Stimulated activated CD4-positive, alpha-beta T cell treated with anti-CD3 and anti-CD28 coated beads, Interleukin-1b, Interleukin-23, amount 100 ng/mL, for 1 hour (primary cell): Measurements from ENCODE around the gene SPACDR.
"Not testable (repeated sequence)": the region's sequence is repeated elsewhere in the genome, so short reads cannot be mapped to it uniquely, and the experiment has no call there.

Experiments
- DNase-seq, 2 donors: peaks; one replicate each; pipeline ENCODE4 v3.0.0-alpha.2; 2020; ENCODE audit warnings: low read depth in 2 of 2

Gene SPACDR, protein sequence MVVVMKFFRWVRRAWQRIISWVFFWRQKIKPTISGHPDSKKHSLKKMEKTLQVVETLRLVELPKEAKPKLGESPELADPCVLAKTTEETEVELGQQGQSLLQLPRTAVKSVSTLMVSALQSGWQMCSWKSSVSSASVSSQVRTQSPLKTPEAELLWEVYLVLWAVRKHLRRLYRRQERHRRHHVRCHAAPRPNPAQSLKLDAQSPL

DNA sequence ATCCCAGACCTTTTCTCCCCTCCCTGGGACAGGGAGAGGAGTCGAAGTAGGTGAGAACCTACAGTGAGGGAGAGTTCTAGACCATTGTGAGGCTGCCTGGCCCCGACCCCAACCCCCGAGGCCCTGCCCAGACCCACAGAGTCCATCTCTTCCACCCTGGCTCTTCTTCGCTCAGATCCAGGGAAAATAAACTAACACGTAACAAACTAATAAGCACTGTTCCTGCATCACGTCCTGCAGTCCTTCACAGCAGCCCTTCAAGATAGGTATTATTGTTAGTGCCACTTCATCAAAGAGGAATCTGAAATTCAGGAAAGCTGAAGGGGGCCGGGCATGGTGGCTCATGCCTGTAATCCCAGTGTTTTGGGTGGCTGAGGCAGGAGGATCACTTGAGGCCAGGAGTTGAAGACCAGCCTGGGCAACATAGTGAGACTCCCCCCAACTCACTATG lies at the start of gene SPACDR:
Gene SPACDR (minus strand): TSS at position 51 of the 451 bp plus-strand sequence. CDS start 235 bp downstream, outside the sequence.
- DNase-seq: no peak

DNA sequence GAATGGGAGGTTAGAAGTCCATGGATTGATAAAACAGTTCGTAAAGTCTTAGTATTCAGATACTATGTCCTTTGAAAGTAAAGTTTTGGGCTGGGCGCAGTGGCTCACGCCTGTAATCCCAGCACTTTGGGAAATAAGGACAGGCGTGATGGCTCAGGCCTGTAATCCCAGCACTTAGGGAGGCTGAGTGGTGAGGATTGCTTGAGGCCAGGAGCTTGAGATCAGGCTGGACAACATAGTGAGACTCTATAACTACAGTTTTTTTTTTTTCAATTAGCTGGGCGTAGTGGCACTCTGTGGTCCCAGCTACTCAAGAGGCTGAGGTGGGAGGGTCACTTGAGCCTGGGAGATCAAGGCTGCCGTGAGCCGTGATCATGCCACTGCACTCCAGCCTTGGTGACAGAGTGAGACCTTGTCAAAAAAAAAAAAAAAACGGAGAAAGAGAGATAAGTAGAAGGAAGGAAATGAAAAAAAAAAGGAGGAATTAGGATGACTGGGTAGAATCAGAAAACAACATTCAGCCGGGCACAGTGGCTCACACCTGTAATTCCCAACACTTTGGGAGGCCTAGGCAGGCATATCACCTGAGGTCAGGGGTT lies 49.3 kb upstream of the SPACDR start:
- no peak for DNase-seq

DNA sequence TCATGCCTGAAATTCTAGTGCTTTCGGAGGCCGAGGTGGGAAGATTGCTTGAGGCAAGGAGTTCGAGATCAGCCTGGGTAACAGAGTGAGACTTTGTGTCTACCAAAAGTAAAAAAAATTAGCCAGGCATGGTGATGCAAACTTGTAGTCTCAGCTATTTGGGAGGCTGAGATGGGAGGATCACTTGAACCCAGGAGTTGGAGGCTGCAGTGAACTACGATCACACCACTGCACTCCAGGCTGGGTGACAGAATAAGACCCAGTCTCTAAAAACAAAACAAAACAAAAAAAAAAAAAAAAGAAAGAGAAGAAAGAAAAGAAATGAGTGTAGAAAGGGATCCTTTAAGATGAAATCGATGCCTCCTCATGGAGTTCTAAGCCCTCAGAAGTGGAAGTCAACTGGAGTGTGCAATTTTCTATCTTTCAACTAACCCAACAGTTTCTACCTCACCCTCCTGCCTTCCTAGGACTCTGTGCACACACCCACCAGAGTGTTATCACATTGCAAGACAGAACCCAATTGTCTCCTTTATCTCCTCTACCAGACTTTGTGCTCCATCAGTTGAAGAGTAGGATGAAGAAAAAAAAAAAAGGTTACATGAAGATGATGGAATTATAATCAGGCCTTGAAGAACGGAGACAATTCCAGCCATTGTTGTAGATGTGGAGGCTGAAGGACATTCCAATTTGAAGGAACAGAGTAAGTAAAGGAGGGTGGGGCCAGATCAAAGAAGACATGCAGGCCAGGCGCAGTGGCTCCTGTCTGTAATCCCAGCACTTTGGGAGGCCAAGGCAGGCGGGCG lies 46.6 kb upstream of the SPACDR start:
- no peak for DNase-seq

DNA sequence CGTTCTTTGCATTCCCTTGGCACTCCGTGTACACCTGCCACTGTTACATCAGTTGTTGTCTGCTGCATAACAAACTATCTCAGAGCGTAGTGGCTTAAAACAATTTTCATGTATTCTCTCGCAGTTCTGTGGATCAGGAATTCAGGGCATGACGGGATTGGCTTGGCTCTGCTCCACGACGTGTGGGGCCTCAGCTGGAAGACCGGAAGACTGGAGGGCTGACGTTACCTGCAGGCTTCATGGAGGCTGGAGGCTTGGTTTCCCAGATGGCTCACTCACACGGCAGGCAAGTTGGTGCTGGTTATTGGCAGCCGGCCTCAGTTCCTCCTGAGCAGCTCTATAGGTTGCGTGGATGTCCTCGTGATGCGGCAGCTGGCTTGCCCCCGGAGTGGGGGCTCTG lies 45.2 kb upstream of the SPACDR start:
- DNase-seq: no peak

DNA sequence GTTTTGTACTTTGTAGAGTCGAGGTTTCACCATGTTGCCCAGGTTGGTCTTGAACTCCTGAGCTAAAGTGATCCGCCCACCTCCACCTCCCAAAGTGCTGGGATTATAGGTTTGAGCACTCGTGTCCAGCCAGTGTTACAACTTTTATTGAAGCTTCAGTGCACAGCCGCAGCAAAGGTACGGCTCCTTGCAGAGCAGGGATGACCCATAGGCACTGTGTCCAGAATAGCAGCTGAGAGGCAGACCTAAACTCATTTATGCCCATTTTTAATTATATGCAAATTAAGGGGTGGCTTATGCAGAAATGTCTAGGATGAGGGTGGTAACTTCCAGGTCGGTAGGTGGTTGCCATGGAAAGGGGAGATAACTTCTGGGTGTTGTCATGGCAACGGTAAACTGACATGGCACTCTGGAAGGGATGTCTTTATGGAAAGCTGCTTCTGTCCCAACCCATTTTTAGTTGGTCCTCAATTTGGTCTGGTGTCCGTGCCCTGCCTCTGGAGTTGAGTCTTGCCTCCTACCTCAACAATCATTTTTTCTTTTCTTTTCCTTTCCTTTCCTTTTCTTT lies 42.4 kb upstream of the SPACDR start:
- DNase-seq: no peak

DNA sequence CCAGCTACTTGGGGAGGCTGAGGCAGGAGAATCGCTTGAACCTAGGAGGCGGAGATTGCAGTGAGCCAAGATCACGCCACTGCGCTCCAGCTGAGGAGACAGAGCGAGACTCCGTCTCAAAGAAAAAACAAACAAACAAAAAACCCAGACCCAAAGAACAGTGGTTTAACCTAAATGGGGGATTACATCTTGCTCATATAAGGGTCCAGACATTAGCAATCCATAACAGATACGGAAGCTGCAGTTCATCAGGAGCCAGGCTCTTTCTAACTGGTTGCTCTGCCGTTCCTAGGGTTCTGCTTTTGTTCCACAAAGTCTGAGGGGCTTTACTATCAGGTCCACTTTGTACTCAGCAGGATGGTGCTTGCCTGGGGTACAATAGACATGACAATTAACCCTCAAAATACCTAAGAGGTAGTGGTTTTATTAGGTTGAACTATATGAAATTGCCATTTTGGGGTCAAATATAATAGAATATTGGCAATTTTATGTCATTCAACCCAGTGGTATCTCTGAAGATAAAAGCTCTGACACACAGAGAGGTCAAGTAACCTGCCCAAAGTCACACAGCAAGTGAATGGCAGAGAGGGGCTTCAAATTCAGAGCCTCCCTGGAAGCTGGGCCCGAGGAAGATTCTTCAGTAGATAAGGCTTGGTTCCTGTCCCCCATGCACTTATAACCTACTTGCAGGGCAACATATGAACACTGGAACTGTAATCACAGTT lies 41.0 kb upstream of the SPACDR start:
- no peak for DNase-seq

DNA sequence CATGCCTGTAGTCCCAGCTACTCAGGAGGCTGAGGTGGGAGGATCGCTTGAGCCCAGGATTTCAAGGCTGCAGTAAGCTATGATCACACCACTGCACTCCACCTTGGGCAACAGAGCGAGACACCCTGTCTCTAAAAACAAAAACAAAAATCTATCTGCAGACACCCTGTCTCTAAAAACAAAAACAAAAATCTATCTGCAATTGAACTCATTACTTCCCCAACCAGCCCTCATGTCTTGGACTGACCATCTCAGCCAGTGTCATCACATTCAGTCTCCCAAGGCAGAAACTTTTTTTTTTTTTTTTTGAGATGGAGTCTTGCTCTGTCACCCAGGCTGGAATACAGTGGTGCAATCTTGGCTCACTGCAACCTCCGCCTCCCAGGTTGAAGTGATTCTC lies 40.0 kb upstream of the SPACDR start:
- DNase-seq: not testable (repeated sequence)

DNA sequence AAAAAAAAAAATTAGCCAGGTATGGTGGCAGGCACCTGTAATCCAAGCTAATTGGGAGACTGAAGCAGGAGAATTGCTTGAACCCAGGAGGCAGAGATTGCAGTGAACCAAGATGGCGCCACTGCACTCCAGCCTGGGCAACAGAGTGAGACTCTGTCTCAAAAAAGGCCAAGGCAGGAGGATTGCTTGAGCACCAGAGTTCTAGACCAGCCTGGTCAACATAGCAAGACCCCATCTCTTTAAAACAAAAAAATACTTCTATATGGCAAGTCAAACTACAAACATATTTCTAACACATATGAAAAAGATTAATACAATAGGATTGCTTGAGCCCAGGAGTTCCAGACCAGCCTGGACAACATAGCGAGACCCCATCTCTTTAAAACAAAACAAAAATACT lies 36.7 kb upstream of the SPACDR start:
- not testable (repeated sequence) for DNase-seq

DNA sequence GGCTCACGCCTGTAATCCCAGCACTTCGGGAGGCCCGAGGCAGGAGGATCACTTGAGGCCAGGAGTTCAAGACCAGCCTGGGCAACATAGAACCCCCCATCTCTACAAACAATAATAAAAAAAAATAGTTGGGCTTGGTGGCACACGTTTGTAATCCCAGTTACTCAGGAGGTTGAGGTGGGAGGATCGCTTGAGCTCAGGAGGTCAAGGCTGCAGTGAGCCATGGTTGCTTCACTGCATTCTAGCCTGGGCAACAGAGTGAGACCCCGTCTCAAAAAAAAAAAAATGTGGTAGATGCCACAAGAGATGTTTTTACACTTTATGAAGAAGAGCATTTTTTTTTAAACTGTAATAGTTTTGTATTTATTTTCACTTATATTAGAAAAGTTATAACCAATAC lies 32.4 kb upstream of the SPACDR start:
- DNase-seq: no peak

DNA sequence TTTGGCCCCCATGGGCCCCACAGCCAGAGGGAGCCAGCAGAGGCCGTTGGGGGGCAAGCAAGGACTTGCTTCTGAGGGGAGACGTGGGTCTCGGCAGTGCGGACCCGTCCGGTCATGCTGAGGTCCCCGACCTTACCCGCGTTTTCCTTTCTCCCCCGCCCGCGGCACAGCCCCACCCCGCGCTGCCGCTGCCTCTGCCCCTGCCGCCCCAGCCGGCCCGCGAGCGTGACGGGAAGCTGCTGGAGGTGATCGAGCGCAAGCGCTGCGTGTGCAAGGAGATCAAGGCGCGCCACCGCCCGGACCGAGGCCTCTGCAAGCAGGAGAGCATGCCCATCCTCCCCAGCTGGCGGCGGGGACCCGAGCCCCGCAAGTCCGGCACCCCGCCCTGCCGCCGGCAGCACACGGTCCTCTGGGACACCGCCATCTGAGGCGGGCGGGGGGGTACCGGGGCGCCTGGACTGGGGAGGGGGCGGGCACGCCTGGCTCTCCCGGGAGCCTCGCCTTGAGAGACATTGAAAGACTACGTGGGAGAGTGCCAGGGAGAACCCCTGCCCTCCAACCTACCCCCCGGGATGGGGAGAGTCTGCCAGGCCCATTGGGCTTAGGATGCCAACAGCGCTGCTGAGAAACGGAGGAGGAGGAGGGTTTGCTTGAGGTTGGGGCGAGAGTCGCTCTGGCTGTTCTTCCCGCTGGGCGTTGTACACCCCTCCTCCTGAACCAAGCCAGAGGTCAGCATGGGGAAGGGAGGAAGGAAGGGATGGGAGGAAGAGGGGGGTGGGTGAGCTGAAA lies 29.6 kb upstream of the SPACDR start:
- peak in 1 of 2 donors; percentile 33 for DNase-seq

DNA sequence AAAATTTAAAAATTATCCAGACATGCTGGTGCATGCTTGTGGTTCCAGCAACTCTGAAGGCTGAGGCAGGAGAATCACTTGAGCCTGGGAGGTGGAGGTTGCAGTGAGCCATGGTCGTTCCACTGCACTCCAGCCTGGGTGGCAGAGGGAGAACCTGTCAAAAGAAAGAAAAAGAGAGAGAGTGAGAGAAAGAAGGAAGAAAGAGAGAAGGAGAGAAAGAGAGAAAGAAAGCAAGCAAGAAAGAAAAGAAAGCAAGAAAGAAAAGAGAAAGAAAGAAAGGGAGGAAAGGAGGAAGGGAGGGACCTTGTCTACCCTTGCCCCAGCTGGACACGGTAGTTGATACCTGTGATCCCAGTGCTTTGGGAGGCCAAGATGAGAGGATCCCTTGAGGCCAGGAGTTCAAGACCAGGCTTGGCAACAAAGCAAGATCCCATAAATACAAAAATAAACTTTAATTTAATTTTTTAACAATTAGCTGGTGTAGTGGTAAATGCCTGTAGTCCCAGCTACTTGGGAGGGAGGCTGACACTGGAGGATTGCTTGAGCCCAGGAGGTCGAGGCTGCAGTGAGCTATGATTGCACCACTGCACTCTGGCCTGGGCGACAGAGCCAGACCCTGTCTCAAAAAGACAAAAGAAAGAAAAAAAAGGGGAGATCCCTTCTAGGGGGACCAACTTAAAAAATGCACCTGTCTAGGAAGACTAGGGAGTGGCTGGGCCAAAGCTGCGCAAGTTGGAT lies 28.8 kb upstream of the SPACDR start:
- DNase-seq: no peak

DNA sequence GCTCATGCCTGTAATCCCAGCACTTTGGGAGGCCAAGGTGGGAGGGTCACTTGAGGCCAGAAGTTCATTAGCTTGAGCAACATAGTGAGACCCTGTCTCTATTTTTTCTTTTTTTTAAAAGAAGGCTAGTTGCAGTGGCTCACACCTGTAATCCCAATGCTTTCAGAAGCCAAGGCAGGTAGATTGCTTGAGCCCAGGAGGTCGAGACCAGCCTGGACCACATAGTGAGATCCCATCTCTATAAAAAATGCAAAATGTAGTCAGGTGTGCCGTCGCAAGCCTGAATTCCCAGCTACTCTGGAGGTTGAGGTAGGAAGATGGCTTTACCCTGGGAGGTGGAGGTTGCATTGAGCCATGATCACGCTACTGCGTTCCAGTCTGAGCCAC lies 27.1 kb upstream of the SPACDR start:
- no peak for DNase-seq

DNA sequence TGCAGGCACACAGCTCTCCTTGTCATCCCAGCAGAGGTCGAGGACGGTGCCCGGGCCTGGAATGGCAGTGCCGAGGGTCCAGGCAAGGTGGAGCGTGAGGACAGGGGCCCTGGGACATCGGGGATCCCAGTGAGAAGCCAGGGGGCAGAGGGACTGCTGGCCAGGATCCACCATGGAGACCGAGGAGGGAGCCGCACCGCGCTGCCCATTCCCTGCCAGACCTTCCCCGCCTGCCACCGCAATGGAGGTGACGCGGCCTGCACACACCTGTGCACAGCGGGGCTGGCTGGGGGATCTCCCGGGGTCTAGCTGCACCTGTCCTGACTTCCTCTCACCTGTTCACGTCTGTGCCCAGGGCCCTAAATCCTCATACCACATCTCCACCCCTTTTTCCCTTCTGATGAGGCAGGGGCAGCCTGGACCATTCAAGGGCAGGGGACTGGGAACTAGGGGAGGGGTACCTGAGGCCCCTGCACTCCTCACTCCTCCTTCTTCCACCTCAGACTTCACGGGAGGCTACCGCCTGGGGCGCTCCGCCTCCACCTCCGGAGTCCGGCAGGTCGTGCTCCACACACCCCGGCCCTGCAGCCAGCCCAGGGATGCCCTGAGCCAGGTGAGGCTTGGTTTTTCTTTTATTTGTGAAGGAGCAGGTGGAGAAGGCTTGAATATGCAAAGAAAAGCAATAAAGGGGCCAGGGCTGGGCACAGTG lies 26.6 kb upstream of the SPACDR start:
- no peak for DNase-seq

DNA sequence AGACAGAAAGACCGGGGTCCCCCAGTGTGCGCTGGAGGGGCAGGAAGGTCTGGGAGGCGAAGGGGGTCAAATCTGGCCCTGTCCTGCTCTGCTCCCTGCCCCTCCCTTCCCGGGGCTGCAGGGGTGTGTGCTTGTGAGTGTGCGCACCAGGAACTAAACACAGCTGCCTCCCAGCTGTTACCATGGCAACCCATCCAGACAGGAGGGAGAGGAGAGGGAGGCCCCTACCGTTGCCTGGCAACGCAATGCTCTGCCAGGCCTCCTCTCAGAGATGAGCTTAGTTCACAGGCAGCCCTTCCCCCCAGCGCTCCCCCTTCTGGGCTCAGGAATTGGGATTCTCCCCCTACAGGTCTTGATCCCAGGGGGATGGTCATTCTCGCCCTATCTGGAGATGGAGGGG lies 25.8 kb upstream of the SPACDR start:
- no peak for DNase-seq

DNA sequence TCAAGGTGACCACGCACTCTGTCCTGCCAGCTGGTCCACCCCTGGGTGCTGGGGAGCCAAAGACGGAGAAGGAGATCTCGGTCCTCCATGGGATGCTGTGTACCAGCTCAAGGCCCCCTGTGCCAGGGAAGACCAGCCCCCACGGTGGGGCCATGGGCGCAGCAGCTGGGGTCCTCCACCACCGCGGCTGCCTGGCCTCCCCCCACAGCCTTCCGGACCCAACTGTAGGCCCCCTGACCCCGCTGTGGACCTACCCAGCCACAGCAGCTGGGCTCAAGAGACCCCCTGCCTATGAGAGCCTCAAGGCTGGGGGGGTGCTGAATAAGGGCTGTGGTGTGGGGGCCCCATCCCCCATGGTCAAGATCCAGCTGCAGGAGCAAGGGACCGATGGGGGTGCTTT lies 25.1 kb upstream of the SPACDR start:
- DNase-seq: no peak

DNA sequence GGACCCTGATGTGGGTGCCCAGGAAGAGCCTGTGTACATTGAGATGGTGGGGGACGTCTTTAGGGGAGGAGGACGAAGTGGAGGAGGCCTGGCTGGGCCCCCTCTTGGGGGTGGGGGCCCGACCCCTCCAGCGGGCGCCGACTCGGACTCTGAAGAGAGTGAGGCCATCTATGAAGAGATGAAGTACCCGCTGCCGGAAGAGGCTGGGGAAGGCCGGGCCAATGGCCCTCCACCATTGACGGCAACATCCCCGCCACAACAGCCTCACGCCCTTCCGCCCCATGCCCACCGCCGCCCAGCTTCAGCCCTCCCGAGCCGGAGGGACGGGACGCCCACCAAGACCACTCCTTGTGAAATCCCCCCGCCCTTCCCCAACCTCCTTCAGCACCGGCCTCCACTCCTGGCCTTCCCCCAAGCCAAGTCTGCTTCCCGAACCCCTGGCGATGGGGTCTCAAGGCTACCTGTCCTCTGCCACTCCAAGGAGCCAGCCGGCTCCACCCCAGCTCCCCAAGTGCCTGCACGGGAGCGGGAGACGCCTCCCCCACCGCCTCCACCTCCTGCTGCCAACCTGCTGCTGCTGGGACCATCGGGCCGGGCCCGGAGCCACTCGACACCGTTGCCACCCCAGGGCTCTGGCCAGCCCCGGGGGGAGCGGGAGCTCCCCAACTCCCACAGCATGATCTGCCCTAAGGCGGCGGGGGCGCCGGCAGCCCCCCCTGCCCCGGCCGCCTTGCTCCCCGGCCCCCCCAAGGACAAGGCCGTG lies 24.5 kb upstream of the SPACDR start:
- no peak for DNase-seq

DNA sequence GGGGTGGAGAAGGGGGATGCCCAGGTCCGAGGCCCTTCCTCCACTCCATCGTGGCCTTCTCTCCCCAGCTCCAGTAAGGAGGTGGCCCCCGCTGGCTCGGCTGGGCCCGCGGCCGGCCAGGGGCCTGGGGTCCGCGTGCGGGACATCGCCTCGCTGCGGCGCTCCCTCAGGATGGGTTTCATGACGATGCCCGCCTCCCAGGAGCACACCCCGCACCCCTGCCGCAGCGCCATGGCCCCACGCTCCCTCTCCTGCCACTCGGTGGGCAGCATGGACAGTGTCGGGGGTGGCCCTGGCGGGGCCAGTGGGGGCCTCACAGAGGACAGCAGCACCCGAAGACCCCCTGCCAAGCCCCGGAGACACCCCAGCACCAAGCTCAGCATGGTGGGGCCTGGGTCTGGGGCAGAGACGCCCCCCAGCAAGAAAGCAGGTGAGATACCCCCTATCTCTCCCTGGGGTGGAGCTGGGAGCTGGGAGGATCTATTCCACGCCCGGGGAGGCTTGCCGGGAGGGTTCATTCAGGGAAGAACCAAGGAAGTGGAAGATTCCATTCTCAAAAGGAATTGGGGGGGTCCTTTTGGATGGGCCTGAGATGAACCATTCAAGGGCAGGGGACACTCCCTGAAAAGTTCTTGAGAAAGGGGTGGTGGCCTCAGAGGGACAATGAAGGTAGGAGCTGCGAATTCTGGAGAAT lies 22.8 kb upstream of the SPACDR start:
- no peak for DNase-seq

DNA sequence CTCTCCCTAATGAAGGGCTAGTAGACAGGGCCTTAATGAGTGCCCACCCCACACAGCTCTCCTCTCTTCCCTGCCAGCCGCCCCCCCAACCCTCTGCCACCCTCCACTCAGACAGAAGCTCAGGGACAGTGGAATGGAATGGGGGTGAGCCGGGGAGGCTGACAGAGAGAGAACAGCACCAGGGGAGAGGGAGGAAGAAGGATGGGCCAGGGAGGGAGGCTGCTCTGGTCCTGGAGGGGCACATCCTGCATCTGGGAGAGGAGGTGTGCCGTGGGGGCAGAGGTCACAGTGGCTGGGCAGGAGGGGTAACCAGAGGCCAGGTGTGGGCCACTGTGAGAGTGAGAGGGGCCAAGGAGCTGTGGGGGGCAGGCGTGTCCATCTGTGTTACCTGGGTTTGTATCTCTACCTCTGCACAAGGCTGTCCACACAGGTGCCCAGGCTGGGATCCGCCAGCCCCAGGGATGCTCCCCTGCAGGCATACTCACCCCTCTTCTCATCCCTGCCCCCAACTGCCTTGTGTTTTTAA lies 22.1 kb upstream of the SPACDR start:
- DNase-seq: no peak
